Stimulated activated CD4-positive, alpha-beta T cell treated with anti-CD3 and anti-CD28 coated beads, Interleukin-15, amount 100 ng/mL, for 48 hours (primary cell): Measurements from ENCODE around the gene TGIF1.
"Not testable (repeated sequence)": the region's sequence is repeated elsewhere in the genome, so short reads cannot be mapped to it uniquely, and the experiment has no call there.

Source experiments
- DNase-seq, 2 donors: peaks; one replicate each; pipeline ENCODE4 v3.0.0-alpha.2; 2020; ENCODE audit warnings: low read depth in 2 of 2

The TGIF1 gene

DNA sequence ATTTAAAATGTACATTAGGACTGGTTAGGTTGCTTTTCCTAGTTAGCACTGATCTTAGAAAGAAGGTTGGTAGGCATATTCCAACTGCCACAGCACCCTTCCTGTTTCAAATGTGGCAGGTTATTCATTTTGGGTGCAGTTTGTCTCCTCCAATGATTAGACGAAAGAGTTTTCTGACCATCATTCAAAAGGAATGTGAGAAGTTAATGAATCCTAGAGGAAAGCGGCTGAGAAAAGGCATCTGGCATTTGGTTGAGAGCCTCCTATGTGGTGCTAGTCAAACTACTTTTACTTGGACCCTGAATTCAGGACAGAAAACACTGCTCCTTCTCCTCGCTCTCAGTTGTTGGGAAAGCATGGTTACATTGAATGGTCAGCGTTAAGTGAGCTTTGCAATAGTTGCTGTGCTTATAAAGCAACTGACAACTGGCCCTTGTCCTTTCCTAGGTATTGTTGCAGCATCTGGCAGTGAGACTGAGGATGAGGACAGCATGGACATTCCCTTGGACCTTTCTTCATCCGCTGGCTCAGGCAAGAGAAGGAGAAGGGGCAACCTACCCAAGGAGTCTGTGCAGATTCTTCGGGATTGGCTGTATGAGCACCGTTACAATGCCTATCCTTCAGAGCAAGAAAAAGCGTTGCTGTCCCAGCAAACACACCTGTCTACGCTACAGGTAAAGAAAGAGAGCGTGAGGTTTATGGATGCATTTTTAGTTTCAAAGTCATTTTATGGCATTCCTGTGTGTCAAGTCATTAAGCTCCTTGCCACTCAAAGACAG lies 6.1 kb downstream of the TGIF1 start:
- no peak for DNase-seq

DNA sequence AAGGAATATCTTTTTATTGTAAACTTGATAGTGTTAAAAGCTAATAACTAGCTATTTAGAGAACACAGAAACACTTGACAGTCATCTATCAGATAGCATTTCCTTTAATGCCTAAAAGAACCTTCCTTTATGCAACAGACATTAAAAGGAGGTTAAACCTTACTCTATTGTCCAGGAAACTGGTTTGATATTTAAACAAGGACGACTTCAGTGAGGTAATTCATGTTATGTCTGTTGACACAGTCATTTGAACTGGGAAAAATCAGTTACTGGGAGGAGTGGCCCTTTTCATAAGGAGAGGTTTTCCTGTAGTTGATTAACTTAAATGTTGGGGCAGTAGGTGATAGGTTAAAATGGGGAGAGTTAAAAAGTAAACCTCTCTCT lies 6.7 kb downstream of the TGIF1 start:
- no peak for DNase-seq

DNA sequence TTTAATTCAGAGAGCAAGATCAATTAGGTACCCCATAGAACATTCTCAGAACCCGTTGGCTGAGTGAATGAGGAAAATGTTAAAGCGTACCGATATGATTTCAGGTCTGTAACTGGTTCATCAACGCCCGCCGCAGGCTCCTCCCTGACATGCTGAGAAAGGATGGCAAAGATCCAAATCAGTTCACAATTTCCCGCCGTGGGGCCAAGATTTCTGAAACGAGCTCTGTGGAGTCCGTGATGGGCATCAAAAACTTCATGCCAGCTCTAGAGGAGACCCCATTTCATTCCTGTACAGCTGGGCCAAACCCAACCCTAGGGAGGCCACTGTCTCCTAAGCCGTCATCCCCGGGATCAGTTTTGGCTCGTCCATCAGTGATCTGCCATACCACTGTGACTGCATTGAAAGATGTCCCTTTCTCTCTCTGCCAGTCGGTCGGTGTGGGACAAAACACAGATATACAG lies 7.3 kb downstream of the TGIF1 start:
- DNase-seq: no peak

DNA sequence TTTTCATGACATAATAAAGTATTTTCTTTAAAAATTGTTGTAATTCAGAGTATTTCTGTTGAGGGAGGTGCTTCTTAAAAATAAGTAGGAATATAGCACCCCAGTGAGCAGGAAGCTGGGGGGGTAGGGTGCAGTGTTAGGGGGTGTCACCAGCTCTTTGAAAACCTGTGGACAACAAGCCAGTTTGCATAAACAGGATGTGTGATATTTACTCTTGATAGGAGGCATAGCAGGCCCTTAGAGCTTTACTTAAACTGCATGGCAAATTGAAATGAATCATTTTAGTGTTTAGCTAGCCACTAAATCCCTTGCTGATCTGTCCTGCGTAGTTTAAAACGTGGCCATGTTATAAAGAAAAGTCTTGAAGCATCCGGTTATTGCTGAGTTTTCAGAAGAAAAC lies 8.4 kb downstream of the TGIF1 start:
- DNase-seq: no peak

DNA sequence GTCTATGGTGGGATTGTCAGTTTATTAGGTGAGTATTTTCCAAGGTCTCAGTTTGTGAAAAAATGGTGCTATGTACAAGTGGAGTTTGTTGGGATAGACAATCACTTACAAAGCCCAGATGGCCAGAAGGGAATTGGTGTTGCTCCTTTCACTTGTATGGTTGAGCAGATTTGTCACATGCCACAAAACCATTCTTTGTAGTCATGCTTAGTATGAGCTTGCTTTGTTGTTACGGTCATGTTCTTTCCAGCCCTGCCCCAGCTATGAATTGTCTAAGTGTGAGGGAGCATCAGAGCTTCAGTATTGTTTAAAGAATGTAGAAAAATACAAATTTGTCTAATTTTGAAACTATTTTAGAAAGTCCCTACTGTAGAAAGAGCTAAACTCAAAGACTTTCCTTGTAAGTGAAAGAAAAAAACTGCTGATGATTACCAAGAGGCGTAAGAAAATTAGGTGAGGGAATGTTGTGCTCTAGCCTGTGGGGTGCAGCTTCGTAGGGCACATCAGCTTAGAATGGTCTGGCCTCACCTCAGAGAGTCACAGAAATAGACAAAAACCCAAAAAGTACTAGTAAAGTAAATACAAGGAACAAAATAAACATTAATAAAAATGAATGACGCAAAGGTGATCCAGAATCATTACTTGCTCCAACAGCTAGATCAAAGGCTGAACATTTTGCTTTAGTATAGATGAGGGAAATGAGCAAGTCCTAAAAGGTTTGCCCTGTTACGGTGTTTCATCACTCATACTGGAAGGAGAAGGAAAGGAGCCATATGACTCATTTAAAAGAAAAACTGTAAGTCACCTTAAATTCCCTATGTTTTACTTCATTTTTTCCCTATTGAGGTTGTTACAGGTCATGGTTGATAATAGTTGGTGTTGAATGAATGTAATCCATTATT lies 9.2 kb downstream of the TGIF1 start:
- no peak for DNase-seq

DNA sequence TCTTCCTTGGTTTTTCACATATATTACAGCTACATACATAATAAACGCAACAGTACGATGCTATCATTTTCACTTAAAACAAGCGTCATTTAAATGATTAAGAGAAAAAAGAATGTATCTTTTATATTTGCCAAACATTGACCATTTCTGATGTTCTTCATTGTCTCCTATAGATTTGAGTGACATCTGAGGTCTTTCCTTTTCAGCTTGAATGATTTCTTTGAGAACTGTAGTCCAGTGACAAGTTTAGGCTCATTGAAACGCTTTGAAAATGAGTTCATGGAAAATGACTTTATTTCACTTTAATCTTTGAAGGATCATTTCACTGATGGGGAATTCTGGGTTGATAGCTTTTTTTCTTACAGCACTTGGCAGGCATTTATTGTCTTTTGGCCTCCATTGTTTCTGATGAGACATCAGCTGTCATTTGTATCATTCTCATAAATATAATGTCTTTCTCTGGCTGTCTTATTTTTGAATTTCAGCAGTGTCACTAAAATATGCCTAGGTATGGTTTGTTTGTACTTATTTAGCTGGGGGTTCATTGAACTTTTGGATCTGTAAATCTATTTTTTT lies 10.9 kb downstream of the TGIF1 start:
- no peak for DNase-seq

DNA sequence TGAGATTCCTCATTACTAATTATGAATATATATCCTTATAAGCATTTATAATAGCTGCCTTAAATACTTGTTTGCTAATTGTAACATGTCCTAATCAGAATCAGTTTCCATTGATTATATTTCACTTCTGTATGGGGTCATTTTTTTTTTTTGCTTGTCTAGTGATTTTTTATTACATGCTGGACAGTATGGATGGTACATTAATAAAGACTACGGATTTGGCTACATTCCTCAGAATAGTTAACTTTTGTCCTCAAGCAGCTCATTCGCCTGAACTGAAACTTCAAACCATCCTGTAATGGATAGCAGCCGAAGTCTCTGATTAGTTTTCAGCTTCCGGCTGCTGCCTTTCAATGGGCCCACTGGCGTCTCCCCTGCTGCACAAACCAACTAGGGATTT lies 11.7 kb downstream of the TGIF1 start:
- DNase-seq: no peak

DNA sequence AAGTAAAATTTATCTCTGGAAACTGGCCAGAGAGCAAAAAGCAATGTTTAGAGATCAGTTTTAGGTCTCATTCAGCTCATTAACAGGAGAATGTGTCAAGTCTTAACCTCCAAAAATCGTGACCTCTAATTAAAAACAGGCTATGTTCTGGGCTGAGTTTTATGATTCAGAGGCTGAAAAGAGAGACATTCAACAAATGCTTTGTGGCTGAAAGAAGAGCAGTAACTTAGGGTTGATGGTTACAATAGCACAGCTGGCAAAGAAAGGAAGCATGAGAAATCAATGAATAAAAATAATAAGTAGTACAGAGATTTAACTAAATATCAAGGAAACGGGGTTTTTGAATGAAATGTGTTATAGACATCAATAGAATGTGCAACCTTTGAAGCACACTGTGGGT lies 13.1 kb downstream of the TGIF1 start:
- DNase-seq: no peak

DNA sequence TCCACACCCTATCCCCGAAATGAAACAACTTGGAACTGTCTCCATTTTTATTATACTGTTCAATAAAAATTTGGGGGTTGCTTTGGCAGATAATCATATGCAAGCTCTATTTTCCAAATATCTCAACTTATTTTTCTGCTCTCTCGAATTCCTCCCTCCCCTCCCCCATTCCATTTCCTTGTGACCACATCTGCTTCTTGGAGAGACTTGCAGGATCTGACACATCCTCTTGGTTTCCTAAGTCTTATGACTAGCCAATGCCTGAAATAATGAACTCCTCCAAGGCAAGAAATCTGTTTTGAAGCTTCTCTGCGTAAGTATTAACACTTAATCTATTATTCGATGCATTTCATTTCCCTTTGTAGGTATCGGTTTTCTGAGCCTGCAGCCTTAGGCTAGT lies 16.1 kb downstream of the TGIF1 start:
- DNase-seq: no peak

DNA sequence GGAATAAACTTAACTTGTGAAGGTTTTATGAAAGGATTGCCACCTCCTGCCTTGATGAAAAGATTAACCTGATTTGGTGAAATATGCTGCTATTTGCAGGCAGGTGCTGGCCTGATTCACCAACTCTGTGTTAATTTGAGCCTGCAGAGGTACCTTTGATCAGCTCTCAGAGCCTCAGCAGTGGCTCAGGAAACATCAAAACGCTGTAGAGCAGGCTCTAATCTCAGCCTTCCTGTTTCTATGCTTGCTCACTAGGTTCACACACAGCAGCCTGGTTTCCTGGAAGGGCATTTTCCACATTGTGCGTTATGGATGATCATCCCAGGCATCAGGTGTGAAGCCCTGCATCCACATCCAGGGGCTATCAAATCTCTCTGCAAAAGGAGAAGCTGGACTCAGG lies 16.9 kb downstream of the TGIF1 start:
- no peak for DNase-seq

DNA sequence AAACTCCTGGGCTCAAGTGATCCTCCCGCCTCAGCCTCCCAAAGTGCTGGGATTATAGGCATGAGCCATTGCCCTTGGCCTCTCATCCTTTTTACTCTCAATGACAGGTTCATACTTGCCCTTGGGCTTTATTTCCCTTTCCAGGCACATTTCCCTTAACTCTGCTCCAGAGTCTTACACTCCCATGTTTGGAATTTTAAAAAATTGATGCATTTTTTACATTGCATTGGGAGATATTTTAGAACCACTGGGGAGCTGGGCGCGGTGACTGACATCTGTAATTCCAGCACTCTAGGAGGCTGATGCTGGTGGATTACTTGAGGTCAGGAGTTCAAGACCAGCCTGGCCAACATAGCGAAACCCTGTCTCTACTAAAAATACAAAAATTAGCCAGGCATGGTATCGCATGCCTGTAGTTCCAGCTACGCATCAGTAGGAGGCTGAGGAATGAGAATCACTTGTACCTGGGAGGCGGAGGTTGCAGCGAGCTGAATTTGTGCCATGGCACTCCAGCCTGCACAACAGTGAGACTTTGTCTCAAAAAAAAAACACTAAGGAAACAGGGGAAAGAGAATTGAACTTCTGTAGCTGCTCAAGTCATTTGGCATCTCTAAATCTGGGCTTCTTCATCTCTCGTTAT lies 18.2 kb downstream of the TGIF1 start:
- no peak for DNase-seq

DNA sequence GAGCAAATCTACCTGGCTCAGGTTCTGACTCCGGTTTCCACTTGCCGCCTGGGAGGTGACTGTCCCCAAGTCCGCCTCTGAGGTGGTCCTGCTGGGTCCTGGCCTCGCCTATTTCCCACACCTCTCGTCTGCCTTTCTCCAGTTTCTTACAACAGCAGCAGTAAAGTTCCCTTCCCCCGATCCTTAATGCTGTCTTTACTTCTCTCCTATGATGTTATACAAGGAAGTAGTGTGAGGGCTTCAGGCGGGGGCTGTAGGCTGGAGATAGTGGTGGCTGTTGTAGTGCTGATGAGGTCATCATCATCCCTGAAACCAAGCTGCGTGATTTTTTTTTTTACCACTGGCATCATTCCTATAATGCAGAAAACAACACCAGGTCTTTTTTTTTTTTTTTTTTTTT lies 18.9 kb downstream of the TGIF1 start:
- no peak for DNase-seq

DNA sequence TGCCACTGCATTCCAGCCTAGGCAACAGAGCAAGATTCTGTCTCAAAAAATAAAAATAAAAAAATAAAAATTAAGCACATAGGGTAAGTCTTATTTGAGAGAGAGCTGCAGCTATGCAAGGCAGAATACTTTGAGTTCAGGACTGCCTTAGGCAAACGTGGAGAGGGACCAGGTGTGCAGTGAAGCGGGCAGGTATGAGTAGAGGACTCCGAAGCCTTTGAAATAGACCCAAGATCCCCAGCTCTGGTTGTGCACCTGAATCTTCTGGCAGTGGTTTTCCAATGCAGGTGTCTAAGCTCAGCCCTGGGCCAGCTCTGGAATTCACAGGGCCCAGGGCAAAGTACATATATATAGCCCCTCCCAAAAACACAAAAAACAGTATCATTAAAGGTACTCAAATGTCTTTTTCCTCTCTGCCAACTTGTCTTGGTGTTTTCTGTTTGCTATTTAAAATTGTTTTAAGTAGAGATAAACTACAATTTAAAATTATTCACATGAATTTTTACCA lies 21.2 kb downstream of the TGIF1 start:
- no peak for DNase-seq

DNA sequence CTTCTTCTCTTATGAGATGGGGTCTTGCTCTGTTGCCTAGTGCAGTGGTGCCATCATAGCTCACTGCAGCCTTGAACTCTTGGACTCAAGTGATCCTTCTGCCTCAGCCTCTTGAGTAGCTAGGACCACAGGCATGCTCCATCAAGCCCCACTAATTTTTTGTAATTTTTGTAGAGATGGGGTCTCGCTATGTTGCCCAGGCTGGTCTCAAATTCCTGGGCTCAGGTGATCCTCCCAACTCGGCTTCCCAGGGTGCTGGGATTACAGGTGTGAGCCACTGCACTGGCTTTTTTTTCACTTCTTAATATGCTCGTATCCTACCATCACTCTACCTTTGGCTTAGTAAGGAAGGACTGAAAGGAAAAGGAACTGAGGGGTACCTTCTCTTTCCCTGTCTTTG lies 22.1 kb downstream of the TGIF1 start:
- DNase-seq: not testable (repeated sequence)

DNA sequence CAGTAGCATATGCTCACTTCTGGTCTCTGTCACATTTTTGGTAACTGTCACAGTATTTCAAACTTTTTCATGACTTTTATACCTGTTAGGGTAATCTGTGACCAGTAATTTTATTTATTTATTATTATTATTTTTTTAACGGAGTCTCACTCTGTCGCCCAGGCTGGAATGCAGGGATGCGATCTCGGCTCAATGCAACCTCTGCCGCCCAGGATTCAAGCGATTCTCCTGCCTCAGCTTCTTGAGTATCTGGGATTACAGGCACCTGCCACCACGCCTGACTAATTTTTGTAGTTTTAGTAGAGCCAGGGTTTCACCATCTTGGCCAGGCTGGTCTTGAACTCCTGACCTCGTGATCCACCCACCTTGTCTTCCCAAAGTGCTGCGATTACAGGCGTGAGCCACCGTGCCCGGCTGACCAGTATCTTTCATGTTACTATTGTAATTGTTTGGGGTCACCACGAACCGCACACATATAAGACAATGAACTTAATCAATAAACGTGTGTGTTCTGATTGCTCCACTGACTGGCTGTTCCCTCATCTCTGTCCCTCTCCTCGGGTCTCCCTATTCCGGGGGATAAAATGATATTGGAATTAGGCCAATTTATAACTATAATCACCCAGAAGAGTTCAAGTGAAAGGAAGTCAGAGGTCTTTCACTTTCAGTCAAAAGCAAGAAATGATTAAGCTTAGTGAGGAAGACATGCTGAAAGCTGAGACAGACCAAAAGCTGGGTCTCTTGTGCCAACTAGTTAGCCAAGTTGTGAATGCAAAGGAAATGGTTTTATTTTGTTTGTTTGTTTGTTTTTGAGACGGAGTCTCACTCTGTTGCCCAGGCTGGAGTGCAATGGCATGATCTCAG lies 22.9 kb downstream of the TGIF1 start:
- DNase-seq: no peak

DNA sequence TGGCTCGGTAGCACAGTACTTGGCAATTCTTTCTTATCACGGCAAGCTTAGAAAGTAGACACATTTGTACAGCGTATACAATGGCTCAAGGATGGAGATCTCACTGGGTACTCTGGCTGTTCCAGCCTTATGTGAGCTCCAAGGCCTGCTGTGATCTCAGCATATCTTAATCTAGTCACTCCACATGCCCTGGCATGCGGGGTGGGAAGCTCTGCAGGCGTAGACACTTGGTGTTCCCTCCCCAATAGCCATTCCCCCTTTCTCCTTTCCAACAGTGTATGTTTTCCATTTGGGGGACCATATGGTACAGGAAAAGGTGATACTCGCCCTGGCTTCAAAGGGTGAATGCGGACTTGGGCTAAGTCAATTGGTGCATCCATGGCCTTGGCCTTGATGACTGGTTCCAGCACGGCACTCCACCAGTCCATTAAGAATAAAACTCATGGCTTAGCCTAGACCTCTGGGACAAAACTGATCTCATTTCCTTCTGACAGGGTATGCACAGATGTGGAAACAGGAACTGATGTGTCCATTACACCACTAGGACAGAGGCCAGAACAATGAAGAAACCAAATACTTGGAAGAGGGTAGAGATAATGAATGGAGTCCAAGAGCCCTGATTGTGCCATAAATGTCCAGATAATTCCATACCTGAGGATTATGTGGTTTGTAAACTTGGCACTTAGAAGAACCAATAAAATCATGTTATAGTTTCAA lies 28.4 kb downstream of the TGIF1 start:
- DNase-seq: no peak

DNA sequence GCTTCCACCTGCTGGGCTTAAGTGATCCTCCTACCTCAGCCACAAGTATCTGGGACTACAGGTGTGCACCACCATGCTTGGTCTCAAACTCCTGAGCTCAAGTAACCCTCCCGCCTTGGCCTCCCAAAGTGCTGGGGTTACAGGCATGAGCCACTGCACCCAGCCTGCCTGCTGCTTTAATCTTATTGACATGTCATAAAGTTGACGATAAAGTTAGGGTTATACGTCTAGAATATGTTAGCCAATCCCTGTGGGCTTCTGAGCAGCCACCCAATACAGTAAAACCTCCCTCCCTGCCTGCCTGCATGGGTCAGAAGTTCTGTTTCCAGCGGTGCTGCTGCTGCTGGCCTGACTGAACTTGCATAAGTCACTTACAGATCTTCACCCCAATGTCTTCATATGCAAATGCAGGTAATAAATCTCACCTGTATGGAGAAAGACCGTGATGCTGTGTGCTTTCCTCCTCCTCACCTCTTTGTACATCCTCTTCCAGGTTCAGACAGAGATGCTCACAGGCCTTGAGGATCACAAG lies 30.1 kb downstream of the TGIF1 start:
- DNase-seq: no peak

DNA sequence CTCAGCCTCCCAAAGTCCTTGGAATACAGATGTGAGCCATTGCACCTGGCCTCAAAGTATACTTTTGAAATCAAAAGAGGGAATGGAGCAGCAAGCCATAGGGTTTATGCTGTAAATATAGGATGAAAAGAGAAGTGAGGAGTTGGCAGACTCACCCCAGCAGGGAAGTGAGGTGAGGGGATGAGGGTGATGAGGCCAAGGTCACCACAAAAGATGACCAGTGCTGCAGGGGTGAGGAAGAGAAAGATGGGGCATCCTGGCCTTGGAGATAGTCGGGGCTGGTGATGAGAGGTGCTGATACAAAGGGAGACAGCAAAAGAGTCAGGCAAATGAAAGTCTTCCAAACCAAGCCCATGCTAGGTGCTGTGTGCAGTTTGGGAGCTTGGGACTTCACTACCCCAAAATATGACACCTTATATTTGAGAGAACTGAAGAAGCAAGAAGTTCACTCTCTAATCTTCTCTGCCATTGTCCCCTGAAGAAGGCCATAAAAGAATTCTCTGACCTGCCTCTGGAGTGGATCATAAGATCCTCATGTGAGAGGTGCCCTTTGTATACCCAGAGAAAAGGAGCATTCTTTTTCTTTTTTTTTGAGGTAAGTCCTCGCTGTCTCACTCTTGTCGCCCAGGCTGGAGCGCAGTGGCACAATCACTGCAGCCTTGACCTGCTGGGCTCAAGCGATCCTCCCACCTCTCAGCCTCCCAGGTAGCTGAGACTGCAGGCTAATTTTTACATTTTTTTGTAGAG lies 31.0 kb downstream of the TGIF1 start:
- no peak for DNase-seq

DNA sequence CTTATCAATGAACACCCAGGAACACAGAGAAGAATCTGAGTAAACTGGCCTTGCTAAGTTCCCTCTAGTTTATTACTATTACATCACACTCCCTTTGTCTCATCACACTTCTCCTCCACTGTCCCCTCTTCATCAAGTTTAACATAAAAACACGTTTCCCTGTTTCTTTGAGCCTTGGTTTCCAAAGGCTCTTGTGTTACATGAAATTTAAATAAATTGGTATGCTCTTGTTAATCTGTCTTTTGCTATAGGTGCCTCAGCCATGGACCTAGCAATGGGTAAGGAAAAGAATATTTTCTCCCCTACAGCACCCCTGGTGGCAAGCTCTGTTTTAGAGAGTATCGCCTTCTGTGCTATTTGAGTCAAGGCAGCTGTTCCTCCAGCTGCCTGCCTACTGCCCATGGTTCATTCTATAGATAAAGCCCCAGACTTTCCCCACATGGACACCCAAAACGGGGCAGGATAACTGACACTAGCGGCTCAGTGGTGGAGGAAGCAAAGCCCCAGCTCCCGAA lies 31.8 kb downstream of the TGIF1 start:
- DNase-seq: no peak
